Measurements from ENCODE around the gene VWA8.

- TF ChIP-seq POLR2A (IDR thresholded peaks at IDR 0.05; ENCODE audit: low read depth) (no peak), CTCF (IDR thresholded peaks at IDR 0.05) (no peak), POLR2AphosphoS5 (IDR thresholded peaks at IDR 0.05) (no peak), EP300 (IDR thresholded peaks at IDR 0.05) (no peak)
These were observed 260.1 kb downstream of the VWA8 start for GRCh38 chr13:41700790-41701310.
